COLO829 (cell line): ENCODE results near the gene SDCCAG8.
"Not testable (repeated sequence)": the region's sequence is repeated elsewhere in the genome, so short reads cannot be mapped to it uniquely, and the experiment has no call there.

Source experiments
- DNase-seq: peaks from one replicate; pipeline ENCODE4 v3.0.0; 2012; ENCODE audit warnings: low spot score

SDCCAG8 gene

DNA sequence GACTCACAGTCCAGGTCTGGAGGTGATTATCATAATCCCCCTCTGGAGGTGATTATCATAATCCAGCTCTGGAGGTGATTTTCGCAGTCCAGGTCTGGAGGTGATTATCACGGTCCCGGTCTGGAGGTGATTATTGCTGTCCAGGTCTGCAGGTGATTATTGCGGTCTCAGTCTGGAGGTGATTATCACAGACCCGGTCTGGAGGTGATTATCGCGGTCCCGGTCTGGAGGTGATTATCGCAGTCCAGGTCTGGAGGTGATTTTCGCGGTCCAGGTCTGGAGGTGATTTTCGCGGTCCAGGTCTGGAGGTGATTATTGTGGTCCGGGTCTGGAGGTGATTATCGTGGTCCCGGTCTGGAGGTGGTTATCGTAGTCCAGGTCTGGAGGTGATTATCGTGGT is 76.6 kb downstream of the SDCCAG8 start:
- DNase-seq, result no peak

DNA sequence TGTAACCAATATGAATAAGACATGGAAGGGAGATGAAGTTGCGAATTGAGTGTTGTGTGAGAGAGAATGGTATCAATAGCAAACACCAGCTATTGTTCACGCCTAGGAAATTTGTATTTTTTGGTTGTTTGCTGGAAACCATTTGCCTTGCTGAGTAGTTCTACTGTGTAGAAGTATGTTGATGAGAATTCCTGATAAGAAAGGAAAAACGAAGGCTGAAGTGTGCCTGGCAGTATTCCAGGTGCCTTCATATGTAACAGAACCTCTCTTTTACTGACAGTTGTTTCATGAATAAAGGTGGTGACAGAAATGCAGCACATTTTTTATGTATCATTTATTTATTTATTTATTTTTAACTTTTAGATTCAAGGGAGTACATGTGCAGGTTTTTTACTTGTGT is 79.5 kb downstream of the SDCCAG8 start:
- no peak for DNase-seq

- DNase-seq, result no peak
Measured at GRCh38 chr1:243336163-243336562, 80.3 kb downstream of the SDCCAG8 start.

DNA sequence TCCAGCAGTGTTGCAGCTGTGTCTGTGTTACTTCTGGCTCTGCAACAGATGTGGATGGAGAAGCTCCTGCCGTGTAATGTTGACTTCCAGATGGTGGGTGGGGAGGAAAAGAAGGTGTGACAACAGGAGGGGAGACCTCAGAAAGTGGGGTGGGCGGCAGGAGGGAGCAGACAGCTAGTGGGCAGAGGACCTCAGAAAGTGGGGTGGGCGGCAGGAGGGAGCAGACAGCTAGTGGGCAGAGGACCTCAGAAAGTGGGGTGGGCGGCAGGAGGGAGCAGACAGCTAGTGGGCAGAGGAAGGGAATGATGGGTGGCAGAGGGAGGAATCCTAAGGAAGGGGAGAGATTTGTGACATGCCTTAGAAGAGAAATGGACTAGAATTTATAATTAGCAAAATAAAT is 83.0 kb downstream of the SDCCAG8 start:
- DNase-seq, result not testable (repeated sequence)

- no peak for DNase-seq
Measured at GRCh38 chr1:243341074-243341473, 85.2 kb downstream of the SDCCAG8 start.

DNA sequence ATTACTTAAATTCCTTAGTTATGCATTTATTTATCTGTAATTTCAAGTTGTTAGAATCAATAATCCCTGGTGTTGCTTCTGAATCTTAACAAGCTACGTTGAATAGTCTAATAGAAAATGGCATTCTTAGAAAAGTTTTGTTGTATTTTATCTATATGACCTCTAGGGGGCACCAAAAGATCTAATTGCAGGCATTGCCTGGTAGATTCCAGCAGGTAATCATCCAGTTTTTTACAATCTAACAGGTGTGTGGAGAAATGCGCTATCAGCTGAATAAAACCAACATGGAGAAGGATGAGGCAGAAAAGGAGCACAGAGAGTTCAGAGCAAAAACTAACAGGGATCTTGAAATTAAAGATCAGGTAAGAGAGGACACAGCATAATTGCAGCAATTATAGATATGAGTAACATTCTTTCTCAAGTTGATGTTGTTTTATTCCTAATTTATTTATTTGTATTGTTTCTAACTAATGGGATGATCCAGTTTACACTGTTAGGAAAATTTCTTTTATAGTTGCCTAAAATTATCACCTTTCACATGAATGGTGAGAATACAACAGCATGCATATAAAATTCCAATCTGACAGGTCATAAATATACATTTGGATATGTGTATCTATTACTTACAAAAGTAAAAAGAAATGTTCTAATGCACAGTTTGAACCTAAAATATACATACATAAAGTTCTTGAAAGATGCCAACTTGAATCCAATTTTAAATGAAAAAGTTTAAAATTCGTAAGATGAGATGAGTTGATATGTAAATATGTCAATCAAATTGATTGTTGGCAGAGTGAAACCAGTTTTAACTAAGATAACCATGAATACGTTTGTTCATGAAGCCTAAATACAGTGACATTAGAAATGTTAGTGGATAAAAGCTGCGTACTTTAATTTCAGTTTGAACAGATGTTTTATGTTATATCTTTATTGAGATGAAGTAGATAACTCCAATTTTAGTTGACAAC is 88.4 kb downstream of the SDCCAG8 start:
- peak; percentile 36 for DNase-seq

DNA sequence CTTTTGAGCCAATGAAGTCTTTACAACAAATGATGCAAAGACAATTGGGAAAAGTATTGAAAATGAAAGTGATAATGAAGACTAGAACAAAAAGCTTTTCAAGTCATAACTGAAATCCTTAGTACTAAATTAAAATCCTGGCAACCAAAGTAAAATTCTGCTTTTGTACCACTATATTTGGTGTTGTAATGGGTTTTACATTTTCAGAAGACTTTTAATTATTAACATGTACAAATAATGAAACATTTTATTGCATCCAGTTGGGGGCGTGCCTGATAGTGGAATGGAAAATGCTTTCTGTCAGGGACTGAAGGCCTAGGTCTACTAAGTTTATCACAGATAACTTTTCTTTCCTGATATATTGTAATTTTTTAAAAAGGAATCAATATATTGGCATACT is 89.4 kb downstream of the SDCCAG8 start:
- DNase-seq, result no peak

DNA sequence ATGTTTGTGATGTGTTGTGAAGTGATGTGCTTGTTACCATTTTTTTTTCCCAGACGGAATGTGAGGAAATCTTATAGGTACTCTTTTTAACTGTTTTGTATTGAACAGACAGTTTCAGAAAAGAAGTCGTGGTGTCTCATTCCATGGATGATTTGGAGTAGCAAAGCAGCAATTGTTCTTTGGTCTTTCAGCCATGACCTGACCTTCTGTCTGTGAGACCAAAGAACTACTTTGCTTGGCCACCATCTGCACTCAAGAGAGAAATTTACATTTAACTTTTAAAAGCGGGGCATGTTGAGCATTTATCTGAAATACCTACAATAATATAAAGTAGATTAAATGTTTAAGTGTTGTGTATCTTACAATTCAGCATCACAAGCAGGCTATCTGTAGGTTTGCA is 90.2 kb downstream of the SDCCAG8 start:
- DNase-seq, result no peak

GRCh38 chr1:243346468-243346867 is 90.6 kb downstream of the SDCCAG8 start:
- no peak for DNase-seq

- DNase-seq, result no peak
Measured at GRCh38 chr1:243348331-243348730, 92.5 kb downstream of the SDCCAG8 start.

DNA sequence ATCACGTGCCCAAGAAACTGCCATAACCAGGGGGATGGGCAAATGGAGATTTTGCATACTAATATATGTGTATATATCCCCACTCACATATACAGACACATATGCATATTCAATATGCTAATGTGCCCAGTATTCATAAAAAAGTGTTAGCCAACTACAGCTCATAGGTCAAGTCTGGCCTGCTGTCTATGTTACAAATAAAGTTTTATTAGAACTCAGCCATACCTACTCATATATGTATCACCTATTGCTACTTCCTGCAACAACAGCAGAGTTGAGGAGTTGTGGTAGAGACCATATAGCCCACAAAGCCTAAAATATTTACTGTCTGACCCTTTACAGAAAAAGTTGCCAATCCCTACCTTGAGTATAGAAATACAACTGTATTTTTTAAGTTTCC is 93.3 kb downstream of the SDCCAG8 start:
- DNase-seq, result no peak

DNA sequence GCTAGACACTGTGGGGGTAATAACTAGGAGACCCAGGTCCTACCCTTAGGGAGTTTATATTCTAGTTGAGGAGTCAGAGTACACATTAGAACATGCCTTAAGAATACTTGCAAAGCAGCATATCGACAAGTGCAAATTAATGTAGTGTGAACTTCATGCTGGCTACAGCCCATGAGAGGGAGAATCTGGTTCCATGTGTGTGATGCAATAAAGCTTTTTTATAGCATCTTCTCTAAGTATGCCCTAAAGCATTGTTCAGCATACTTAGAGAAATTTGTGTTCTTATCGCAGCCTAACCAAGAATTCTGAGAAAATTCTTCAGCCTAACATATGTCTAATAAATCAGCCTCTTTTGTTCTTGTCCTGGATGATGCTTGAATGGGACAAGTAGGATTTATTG is 95.5 kb downstream of the SDCCAG8 start:
- no peak for DNase-seq

GRCh38 chr1:243354511-243355153 is 98.8 kb downstream of the SDCCAG8 start:
- DNase-seq, result no peak

DNA sequence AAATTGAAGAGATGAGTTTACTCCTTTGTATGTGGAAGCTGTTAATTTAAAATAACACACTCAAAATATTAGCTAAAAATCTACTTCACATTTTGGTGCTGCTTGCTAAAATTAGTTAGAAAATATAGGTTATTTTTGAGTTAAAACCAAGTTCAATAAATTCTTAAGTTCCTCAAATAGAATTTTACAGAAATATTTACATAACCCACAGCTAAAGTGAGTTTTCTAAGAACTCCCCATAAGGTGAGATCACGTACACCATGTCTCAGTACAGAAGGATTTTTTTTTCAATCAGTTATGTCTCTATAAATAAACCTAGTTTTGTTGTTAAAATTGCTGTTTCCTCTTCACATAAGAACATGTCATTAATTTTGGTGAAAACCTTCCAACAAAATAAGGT is 108.0 kb downstream of the SDCCAG8 start:
- no peak for DNase-seq

DNA sequence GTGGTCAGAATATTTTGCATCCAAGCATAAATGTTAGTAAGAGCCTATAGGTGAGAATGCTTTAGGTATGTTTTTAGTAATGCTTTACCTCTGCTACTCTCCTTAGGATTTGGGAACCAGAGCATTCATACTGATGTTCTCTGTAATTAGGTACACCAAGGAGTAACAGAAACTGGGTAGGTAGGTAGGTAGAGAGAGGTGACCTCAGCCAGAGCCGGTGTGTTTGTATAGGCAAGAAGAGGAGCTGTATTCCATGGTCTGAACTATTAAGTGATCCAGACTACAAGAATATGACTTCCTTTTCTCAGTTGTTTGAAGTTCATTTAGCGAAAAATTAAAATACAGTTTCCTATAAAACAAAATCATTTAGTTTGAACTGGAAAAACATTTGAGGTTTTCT is 108.5 kb downstream of the SDCCAG8 start:
- DNase-seq, result no peak

GRCh38 chr1:243364866-243365265 is 109.0 kb downstream of the SDCCAG8 start:
- no peak for DNase-seq

DNA sequence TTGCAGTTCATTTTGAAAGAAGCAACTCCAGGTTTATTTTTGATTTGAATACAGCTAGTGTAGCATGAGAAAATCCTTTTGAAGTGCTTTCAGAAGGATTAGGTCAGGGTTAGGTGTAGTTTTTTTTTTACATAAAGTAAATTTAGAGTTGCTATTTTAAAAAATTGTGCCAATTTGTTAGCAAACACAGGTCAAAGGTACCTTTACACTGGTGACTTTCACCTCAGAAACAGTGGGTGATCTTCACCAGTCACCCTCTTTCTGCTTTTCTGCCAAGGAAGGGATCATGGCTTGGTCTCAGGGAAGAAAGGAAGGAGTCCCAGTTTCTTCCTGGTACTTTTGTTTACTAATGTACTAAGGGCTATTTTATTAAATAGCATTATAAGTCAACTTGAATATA is 111.5 kb downstream of the SDCCAG8 start:
- DNase-seq, result no peak

- no peak for DNase-seq
Measured at GRCh38 chr1:243374412-243374811, 118.6 kb downstream of the SDCCAG8 start.

DNA sequence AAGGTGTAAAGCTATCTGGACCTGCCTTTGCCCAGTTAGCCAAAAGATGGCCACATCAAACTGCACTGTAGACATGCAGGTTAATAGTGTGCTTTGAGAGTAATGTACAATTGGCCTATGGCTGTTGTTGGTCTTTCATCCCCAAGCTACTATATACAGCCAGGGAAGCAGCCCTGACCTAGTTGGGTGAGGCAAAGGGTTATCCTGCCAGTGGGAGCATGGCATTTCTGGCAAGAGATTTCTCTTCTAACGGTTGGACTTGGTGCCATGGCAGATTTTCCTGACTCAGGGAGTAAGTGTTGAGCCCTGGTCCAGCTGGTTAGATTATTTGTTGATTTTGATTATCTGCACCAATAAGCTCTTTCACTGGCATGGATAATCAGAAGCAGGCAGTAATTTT is 119.8 kb downstream of the SDCCAG8 start:
- DNase-seq, result no peak

DNA sequence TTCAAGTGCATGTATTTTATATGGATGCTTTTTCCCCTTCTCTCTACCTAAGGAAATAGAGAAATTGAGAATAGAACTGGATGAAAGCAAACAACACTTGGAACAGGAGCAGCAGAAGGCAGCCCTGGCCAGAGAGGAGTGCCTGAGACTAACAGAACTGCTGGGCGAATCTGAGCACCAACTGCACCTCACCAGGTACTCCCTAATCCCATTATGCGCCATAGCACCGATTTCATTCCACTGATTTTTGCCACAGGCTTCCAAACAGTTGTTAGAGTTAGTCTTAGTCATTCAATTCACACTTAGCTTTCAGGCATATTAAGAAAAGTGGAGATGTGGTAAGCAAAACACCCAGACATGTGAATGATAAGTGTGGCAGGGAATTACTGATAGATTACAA is 122.8 kb downstream of the SDCCAG8 start:
- no peak for DNase-seq

- DNase-seq, result no peak
Measured at GRCh38 chr1:243379208-243379607, 123.4 kb downstream of the SDCCAG8 start.

- no peak for DNase-seq
Measured at GRCh38 chr1:243379706-243380105, 123.9 kb downstream of the SDCCAG8 start.

- DNase-seq, result no peak
Measured at GRCh38 chr1:243388276-243388675, 132.4 kb downstream of the SDCCAG8 start.
